B cell (primary cell): Measurements from ENCODE around the gene PPL. TPM values are rescaled to one million over a fixed set of nuclear protein-coding genes. Genes with fewer than 3 reads are reported as not detected.

Experiments used
- ATAC-seq: fragments of 200-7000 bp; cut with Tn5 transposase; one replicate; pipeline ENCODE4 v1.10.0; 2021; ENCODE audit warnings: low read depth, mild to moderate bottlenecking, moderate number of reproducible peaks, moderate library complexity
- CTCF ChIA-PET: fragments of 350-600 bp; sonication (Branson Sonifier 250); formaldehyde crosslinking; loops from one replicate; lab custom pipeline; 2021; ENCODE audit warnings: antibody characterized with exemption, inconsistent platforms; lab: Charles Lee
- POLR2A ChIA-PET: fragments of 350-600 bp; sonication (Branson Sonifier 250); formaldehyde crosslinking; loops from one replicate; lab custom pipeline; 2021; ENCODE audit warnings: antibody characterized with exemption; lab: Charles Lee
- DNase-seq: peaks from one replicate; pipeline ENCODE4 v3.0.0; 2013
- H2AFZ ChIP-seq: 2 replicates; pipeline ENCODE4 v1.6.1; 2012; ENCODE audit warnings: mild to moderate bottlenecking, low read depth, low read length; ENCODE audit not compliant: insufficient read depth, poor library complexity, severe bottlenecking
- H3K27ac ChIP-seq, 2 donors: 1 replicate in 1 of 2; 2 replicates in 1 of 2; pipeline ENCODE4 v1.5.1; 2012 to 2013; ENCODE audit warnings: low read length in 2 of 2, mild to moderate bottlenecking in 2 of 2, moderate library complexity in 1 of 2
- H3K27me3 ChIP-seq, 4 experiments: fragments of 200-600 bp in 1 of 4; sonication (generic) in 1 of 4; replicated peaks in 1 of 4; 1 replicate in 2 of 4; 2 replicates in 2 of 4; pipeline versions ENCODE4 v1.6.1 to v1.7.0; 2013 to 2016; ENCODE audit warnings: low read length in 3 of 4, mild to moderate bottlenecking in 2 of 4, mixed read lengths in 1 of 4, moderate library complexity in 1 of 4; ENCODE audit not compliant: insufficient read depth in 4 of 4, control insufficient read depth in 3 of 4; ENCODE audit errors: control extremely low read depth in 1 of 4
- H3K36me3 ChIP-seq, 2 experiments: replicated peaks in 1 of 2; 1 replicate in 1 of 2; 2 replicates in 1 of 2; pipeline versions ENCODE4 v1.6.1 to v1.7.1; 2013; ENCODE audit warnings: low read length in 1 of 2; ENCODE audit not compliant: insufficient read depth in 2 of 2, control insufficient read depth in 1 of 2; ENCODE audit errors: control extremely low read depth in 1 of 2, extremely low read depth in 1 of 2
- H3K4me1 ChIP-seq, 2 donors: fragments of 200-600 bp in 1 of 2; sonication (generic) in 1 of 2; 1 replicate in 1 of 2; 2 replicates in 1 of 2; pipeline versions ENCODE4 v1.5.1 to v1.6.1; 2013 to 2017; ENCODE audit warnings: low read length in 2 of 2; ENCODE audit not compliant: control insufficient read depth in 2 of 2, insufficient read depth in 2 of 2
- H3K4me2 ChIP-seq: replicated peaks from 2 replicates; pipeline ENCODE3; 2012; ENCODE audit warnings: mild to moderate bottlenecking, low read depth, low read length; ENCODE audit not compliant: poor library complexity, severe bottlenecking
- H3K4me3 ChIP-seq, 5 experiments: fragments of 200-600 bp in 1 of 5; sonication (generic) in 1 of 5; 1 replicate in 3 of 5; 2 replicates in 2 of 5; pipeline versions ENCODE4 v1.5.1 to v1.7.0; 2011 to 2016; ENCODE audit warnings: low read length in 4 of 5, mild to moderate bottlenecking in 4 of 5, low read depth in 2 of 5, control low read depth in 1 of 5, moderate library complexity in 1 of 5; ENCODE audit not compliant: insufficient read depth in 1 of 5; ENCODE audit errors: control extremely low read depth in 1 of 5, extremely low read depth in 1 of 5
- H3K79me2 ChIP-seq: fragments of 200-600 bp; sonication (generic); one replicate; pipeline ENCODE4 v1.6.0; 2016; ENCODE audit warnings: low read length; ENCODE audit not compliant: control insufficient read depth, insufficient read depth
- H3K9ac ChIP-seq: fragments of 200-600 bp; sonication (generic); 2 replicates; pipeline ENCODE4 v1.6.1; 2017; ENCODE audit warnings: mild to moderate bottlenecking, low read length, moderate library complexity
- H3K9me3 ChIP-seq, 3 donors: one replicate each; pipeline versions ENCODE4 v1.6.1 to v1.7.1; 2013; ENCODE audit warnings: low read length in 2 of 3; ENCODE audit not compliant: control insufficient read depth in 2 of 3, insufficient read depth in 1 of 3; ENCODE audit errors: control extremely low read depth in 1 of 3
- H4K20me1 ChIP-seq: 2 replicates; pipeline ENCODE4 v1.6.0; 2012; ENCODE audit warnings: mild to moderate bottlenecking, low read length; ENCODE audit not compliant: insufficient read depth, control insufficient read depth, poor library complexity, severe bottlenecking
- H3K27ac Mint-ChIP-seq: one replicate; pipeline ENCODE4 v1.8.0; 2021; ENCODE audit warnings: mixed read lengths
- H3K27me3 Mint-ChIP-seq: one replicate; pipeline ENCODE4 v1.8.0; 2021; ENCODE audit warnings: mixed read lengths
- H3K4me1 Mint-ChIP-seq: one replicate; pipeline ENCODE4 v1.8.0; 2021; ENCODE audit warnings: mixed read lengths
- H3K4me3 Mint-ChIP-seq: one replicate; pipeline ENCODE4 v1.8.0; 2021; ENCODE audit warnings: mixed read lengths
- H3K9me3 Mint-ChIP-seq: one replicate; pipeline ENCODE4 v1.8.0; 2022; ENCODE audit warnings: mixed read lengths; ENCODE audit not compliant: insufficient read depth
- CTCF ChIP-seq: fragments of 200-600 bp; IDR thresholded peaks from one replicate; pipeline ENCODE4 v1.8.0; 2022; ENCODE audit warnings: antibody characterized with exemption, mild to moderate bottlenecking
- EZH2 ChIP-seq: IDR thresholded peaks from 2 replicates; pipeline ENCODE4 v1.6.1; 2012; ENCODE audit warnings: borderline replicate concordance, low read depth, mild to moderate bottlenecking, moderate library complexity, low read length; ENCODE audit not compliant: insufficient read depth, poor library complexity, severe bottlenecking
- WGBS: methylation state at CpG from one replicate; pipeline ENCODE4 v1.1.5; 2013; ENCODE audit warnings: missing lambda C conversion rate; ENCODE audit not compliant: insufficient coverage; 5-methylcytosine and 5-hydroxymethylcytosine counted together
- intact Hi-C: fragments of 100-400 bp; cut with micrococcal nuclease; formaldehyde crosslinking; loops from one replicate; pipeline ENCODE4 v1.10.0; 2022
- polyA plus RNA-seq: library from polyadenylated mRNA; depleted of rRNA; stranded (reverse); fragments of >200 nt; gene quantifications from 2 replicates; pipeline ENCODE4 v1.2.3, GENCODE V29; 2012
- total RNA-seq, 2 donors: library from RNA; stranded (reverse); fragments of 120-200 nt in 1 of 2; gene quantifications; 1 replicate in 1 of 2; 2 replicates in 1 of 2; pipeline versions ENCODE4 v1.2.3 to v1.2.4, GENCODE V29; 2013 to 2022

The PPL gene
- total and polyA plus RNA-seq, 2 donors (not counting 1 experiment from before 2014, with no cell fraction given) = not detected

- Histone ChIP-seq H4K20me1 (no peaks in the 10 kb centered on the region), H3K9me3 (no peaks in the 10 kb centered on the region), H3K36me3 (peaks cover 3 to 80% of the 10 kb centered on the region in 2 experiments), H3K79me2 (no peaks in the 10 kb centered on the region), H2AFZ (no peak overlapping the region), H3K9ac (no peak overlapping the region), H3K4me2 (no peak overlapping the region), H3K27ac (no peak overlapping the region), H3K4me3 (no peak overlapping the region), H3K27me3 (no peaks in the 10 kb centered on the region), H3K4me1 (no peaks in the 10 kb centered on the region)
- TF ChIP-seq CTCF (no peak), EZH2 (no peak)
- intact Hi-C loops = no loop called here
- Mint-ChIP-seq H3K27me3 (no peaks in the 10 kb centered on the region), H3K4me1 (no peaks in the 10 kb centered on the region), H3K27ac (no peak overlapping the region), H3K4me3 (no peak overlapping the region), H3K9me3 (no peaks in the 10 kb centered on the region)
- ChIA-PET POLR2A (no interaction called here), CTCF (no interaction called here)
- 83% methylated on average over 1 of the region's 3 CpGs for WGBS
- ATAC-seq (no peak), DNase-seq (no peak)
Observed at GRCh38 chr16:4873091-4873490, 63.9 kb downstream of the PPL start.

GRCh38 chr16:4871071-4871470 is 65.9 kb downstream of the PPL start:
- H3K4me1 ChIP-seq = no peaks in the 10 kb centered on the region
- Mint-ChIP-seq H3K9me3 (no peaks in the 10 kb centered on the region), H3K27ac (no peak overlapping the region), H3K4me1 (no peaks in the 10 kb centered on the region), H3K27me3 (no peaks in the 10 kb centered on the region), H3K4me3 (no peak overlapping the region)
- H4K20me1 ChIP-seq = no peaks in the 10 kb centered on the region
- H3K9ac ChIP-seq = no peak overlapping the region
- TF ChIP-seq EZH2 = no peak
- TF ChIP-seq CTCF = no peak
- no peaks in the 10 kb centered on the region for H3K27me3 ChIP-seq
- POLR2A ChIA-PET = no interaction called here
- H3K4me3 ChIP-seq = no peak overlapping the region
- peaks cover 3 to 68% of the 10 kb centered on the region in 2 experiments for H3K36me3 ChIP-seq
- no peak overlapping the region for H3K4me2 ChIP-seq
- peaks cover 19% of the 10 kb centered on the region for H3K79me2 ChIP-seq
- H3K9me3 ChIP-seq = no peaks in the 10 kb centered on the region
- intact Hi-C loops = no loop called here
- no peak overlapping the region for H3K27ac ChIP-seq
- 94% methylated on average over 4 of the region's 4 CpGs for WGBS
- DNase-seq = no peak
- CTCF ChIA-PET = no interaction called here
- H2AFZ ChIP-seq = no peak overlapping the region
- no peak for ATAC-seq
